NCI-H226 (cell line): ENCODE measurements around the gene B9D2.
"Not testable (repeated sequence)": the region's sequence is repeated elsewhere in the genome, so short reads cannot be mapped to it uniquely, and the experiment has no call there.

ENCODE experiments used
- DNase-seq: peaks from one replicate; pipeline ENCODE4 v3.0.0-alpha.2; 2015

The B9D2 gene, protein sequence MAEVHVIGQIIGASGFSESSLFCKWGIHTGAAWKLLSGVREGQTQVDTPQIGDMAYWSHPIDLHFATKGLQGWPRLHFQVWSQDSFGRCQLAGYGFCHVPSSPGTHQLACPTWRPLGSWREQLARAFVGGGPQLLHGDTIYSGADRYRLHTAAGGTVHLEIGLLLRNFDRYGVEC

DNA sequence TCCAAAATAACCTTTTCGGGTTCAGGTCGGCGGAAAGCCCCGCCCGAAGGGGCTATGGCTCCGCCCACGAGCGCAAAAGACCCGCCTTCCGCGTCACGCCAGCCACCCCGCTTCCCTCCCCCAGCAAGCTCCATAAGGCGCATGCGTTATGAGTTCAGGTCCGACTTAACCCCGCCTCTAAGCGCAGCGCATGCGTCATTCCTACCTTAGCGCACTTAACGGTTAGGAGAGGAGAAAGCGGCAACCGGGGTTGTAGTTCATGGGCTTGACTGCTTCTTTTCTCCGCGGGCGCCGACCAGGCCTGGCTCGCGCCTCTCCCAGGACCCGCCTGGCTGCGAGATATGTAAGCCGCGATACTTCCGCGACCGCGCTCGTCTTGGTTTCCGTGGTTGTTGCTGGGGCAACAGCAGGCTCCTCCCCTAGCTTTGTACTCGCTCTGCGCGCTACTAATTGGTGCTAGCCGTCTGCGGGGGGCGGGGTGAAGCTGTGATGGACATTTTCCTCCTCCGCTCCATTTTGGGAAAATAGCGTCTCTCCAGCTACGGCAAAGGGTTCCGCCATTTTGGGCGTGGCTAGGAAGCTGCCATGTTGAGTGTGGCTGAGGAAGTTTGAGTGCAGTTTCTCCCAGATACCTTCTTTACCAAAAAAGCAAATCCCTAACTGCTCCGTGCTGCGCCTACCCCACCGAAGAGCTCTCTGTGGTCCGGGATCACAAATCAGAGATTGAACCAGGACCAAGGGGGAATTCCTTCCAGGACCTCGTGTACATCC, at the start of gene B9D2:
TSS of gene B9D2 (minus strand) at position 397 of the 771 bp plus-strand sequence. CDS start 630 bp downstream, outside the sequence.
- peak; percentile 96 for DNase-seq

DNA sequence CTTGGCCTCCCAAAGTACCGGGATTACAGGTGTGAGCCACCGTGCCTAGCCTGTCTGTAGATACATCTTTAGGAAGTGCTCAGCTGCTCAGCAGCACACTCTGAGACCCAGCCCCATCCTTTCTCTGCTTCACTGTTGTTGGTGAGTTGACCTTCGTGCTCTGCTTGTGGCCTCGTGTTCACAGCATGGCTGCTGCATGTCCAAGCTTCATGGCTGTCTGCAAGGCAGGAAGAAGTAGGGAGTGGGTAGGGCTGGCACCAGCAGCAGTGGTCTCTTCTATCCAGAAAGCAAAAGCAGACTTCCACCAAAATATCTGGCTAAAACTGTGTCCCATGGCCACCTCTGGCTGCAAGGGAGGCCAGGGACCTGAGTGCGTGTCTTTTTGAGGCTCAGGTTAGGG, 49.0 kb upstream of the B9D2 start:
- DNase-seq = no peak

DNA sequence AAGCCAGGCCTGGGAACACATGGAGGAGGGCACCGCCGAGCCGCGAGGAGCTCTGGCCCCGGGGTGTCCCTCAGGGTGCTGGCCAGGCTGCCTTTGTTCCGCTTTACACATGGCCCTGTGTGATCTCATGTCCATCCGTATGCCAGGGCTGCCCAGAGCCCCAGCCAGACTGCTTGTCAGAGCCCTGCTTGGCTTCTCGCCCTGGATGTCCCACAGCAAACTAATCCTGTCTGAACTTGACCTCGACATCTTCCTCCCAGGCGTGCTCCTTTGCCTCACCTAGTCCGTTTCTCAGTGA, 48.0 kb upstream of the B9D2 start:
- DNase-seq = no peak

DNA sequence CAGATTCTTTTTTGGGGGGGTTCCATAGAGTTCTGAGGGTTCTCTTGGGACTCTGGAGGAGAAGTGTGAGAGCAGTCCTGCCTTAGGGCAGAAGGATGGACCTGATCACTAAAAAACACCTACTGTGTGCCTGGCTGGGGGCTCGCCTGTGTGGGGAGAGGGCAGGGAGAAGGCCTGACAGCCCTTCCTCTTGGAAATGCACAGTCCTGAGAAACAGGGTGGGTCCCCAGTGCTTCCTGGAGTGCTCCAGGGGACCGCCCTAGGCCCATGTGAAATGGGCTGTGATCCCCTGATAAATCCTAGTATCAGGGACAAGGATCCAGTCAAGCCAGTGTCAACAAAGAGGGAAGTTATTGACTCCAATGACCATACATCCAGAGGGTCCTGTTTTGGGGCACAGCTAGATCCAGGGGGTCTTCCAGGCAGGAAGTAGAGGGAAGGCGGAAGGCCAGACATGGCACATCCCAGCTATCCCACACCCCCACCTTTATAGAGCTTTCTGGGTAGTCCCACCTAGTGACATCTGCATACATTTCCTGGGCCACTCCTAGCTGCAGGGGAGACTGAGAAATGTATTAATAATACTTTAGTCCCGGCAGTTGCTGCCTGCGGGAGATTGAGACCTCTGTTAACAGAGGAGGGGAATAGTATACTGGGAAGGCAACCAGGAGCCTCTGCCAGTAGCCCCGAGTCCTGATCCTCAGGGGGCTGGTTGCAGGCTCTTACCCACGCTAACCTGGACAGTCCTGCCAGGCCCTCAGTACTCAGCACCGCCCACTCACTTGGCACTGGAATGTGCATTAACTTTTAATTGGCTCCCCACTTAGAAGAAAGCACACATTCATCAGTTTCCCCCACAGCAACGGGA, 47.4 kb upstream of the B9D2 start:
- no peak for DNase-seq

DNA sequence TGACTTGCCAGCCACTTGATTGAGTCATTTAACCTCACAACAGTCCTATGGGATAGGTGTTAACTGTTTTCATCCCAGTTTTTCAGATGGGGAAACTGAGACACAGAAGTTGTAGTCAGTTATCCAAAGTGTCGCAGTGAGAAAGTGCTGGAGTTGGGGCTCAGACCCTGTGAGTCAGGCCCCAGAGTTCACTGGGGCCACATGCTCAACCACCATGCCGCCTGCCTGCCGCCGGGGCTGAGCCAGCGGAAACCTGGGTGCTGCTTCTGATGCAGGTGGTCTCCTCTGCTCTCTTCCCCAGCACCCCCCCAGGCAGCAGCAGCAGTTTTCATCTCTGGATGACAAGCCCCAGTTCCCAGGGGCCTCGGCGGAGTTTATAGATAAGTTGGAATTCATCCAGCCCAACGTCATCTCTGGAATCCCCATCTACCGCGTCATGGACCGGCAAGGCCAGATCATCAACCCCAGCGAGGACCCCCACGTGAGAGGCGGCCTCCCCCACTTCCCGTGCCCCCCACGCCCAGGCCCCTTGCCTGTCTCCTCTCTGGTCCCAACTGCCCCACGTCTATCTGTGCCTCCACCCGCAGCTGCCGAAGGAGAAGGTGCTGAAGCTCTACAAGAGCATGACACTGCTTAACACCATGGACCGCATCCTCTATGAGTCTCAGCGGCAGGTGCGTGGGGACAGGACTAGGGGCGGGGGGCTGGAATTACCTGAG, 46.5 kb upstream of the B9D2 start:
- DNase-seq = no peak

DNA sequence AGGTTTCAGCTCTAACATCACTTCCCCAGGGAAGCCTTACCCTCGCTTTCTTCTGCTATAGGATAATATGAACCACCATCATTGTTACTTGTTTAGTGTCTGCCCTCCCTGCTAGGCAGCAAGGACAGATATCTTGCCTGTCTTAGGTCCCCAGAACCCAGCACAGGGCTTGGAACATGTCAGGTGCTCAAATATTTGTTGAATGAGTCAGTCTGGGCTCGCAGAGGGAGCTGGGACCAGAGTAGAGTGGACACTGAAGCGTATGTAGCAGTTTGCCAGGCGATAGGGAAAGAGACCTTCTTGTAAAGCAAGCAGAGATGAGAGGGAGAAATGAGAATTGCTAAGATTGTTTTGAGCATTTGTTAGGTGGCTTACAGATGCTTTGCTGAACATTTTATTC, 45.3 kb upstream of the B9D2 start:
- no peak for DNase-seq

DNA sequence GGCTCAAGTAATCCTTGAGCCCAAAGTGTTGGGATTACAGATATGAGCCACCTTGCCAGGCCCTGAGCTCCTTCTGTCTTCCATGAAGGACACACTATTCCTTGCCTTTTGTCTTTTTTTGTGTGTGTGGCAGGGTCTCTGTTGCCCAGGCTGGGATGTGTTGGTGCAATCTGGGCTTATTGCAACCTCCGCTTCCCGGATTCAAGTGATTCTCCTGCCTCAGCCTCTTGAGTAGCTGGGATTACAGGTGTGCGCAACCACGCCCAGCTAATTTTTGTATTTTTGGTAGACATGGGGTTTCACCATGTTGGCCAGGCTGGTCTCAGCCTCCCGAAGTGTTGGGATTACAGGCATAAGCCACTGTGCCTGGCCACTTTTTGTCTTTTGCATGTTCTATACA, 44.9 kb upstream of the B9D2 start:
- not testable (repeated sequence) for DNase-seq

DNA sequence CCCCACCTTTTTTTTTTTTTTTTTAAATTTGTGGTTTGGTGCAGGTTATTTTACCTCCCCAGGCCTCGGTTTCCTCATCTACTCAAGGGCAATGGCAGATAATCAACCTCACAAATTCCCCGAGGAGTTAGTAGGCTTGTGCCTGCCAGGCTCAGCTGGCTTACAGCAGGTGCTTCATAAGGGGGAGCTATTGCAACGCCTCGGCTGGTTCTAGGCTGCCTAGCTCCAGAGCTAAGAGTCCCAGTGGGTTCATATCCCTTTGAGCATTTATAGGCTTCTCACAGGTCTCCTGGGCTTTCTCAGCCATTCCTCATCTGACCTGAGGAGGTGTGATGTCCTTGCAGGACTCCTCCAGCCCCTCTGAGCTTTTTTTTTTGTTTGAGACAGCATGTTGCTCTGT, 44.3 kb upstream of the B9D2 start:
- no peak for DNase-seq

DNA sequence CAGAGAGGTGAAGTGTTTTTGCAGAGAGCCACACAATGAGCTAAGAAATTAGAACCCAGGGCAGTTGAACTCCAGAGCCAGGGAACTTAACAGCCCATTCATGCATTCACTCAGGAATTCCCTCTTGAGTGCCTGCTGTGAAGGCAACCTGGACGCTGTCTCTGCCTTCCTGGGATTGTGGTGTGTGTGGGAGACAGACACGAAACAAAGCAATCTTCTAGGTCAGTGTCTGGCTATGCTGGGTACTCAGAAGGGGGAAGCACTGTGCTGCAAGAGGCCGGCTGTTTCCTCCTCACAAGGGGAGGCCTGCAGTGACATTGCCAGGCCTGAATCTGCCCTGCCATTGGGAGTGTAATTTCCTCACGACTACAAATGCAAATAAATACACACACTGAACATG, 43.3 kb upstream of the B9D2 start:
- no peak for DNase-seq

DNA sequence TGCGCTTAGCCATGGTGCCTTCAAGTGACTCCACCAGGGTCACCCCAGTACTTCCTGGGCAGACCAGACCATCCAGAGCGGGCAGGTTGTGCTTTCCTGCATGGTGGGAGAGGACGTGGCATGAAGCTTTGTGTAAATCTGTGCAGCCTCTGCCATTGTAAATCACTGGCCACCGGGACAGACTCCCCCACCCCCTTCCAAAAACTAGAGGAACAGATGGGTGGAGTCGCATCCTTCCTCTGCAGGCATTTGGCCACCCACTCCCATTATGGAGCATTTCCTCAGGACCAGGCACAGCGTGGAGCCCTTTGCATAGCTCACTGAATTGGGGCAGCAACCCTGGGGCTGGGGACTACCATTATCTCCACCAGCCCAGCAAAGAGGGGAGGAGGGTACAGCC, 41.8 kb upstream of the B9D2 start:
- no peak for DNase-seq

DNA sequence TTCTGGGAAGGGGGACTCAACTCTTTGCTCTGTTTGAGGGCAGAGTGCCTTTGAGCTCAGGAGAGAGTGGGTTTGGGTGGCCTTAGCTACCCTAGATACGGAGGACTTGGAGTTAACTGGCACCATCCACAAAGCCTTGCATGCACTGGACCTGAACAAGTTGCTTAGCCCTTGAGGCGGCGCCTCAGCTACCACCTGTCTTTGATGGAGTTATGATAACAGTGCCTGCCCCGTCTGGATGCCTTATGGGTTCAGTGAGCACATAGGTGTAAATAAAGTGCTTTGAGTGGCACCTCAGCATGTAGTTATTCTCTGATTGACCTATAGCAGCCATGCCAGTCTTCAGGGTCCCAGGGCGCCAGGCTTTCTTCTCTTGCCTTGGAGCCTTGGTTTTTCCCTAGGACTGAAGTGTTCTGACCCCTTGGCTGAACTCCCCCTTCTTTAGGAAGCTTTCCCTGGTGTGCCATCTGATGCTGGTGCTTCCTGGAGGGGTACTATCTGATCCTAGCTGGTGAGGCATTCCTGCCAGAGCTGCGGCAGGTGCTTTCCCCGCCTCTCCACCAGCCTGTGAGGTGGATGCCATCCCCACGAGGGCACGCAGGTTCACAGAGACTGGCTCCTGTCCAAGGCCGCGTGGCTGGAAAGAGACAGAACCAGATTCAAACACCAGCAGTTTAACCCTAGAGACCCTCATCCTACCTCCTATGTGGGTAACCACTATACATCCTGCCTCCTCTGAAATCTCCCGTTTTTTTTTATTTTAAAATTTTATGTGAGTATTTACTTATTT, 39.4 kb upstream of the B9D2 start:
- no peak for DNase-seq

DNA sequence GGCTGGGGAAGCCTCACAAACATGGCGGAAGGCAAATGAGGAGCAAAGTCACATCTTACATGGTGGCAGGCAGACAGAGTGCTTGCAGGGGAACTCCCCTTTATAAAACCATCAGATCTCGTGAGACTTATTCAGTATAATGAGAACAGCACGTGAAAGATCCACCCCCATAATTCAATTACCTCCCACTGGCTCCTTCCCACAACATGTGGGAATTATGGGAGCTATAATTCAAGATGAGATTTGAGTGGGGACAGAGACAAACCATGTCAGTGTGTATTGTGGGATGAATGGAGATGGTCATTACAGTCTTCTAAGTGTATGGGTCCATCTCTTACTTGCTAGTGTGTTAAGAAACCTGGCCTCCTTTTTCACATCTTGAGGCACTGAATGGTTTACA, 38.1 kb upstream of the B9D2 start:
- no peak for DNase-seq

DNA sequence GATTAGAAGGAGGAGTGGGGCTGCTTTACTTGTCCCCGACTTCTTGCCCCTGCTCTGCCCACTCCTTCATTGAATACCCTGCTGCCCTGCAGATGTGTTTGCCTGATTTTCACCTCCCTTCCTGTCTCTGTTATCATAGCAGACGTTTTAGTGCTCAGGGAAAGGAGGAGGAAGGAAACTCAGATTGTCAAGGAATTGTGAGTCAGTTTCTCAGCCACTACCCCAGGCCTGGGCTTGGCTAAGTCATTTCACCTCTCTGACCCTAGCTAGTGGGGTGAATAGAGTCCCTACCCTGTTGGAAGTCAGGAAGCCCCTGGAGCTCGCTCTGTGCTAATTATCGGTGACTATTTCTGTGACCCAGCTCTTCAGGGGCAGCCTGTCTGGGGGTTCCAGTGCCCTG, 37.5 kb upstream of the B9D2 start:
- DNase-seq = no peak

DNA sequence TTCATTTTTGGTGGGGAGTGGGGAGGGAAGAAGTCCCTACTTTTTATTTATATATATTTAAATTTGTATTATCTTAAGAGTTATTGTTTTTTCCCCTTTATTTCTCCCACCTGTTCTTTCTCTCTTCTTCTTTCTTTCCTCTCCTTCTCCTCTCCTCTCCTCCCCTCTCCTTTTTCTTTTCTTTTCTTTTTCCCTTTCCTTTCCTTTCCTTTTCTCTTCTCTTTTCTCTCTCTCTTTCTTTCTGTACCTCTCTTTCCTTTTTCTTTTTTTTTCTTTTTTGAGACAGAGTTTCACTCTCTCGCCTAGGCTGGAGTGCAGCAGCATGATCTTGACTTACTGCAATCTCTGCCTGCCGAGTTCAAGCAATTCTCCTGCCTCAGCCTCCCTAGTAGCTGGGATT, 35.6 kb upstream of the B9D2 start:
- no peak for DNase-seq

DNA sequence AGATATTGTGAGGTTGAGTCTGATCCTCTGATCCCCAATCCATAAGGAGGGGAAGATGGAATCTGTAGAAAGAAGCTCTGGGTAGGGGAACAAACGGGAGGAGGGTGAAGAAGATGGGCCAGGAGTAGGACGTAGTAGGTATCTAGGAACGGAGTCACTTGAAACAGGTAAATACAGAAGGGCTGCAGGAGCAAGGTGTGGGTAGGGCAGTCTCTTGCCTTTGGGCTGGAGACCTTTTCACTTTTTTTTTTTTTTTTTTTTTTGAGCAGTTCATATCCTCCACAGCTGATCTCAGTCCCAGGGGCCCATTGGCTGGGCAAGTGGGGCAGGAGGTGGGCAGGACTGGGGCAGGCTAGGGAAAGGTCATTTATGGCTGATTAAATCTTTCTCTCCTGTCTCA, 35.1 kb upstream of the B9D2 start:
- no peak for DNase-seq

DNA sequence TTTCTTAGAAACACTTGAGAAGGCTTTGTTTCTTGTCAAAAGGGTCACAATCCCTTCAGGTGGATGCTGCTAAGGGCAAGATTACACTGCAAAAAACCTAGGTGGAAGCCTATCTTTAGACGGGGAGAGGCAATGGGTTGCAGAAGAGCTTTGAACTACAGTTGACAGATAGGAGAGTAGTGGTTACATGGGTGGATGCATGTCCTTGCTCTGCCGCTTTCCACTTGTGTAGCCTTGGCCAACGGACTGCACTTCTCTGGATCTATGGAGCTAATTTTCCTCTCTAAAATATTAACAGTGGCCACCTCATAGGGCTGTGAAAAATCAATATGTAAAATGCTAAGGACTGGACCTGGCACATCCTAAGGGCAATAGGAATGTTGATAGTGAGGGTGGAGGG, 34.6 kb upstream of the B9D2 start:
- no peak for DNase-seq

DNA sequence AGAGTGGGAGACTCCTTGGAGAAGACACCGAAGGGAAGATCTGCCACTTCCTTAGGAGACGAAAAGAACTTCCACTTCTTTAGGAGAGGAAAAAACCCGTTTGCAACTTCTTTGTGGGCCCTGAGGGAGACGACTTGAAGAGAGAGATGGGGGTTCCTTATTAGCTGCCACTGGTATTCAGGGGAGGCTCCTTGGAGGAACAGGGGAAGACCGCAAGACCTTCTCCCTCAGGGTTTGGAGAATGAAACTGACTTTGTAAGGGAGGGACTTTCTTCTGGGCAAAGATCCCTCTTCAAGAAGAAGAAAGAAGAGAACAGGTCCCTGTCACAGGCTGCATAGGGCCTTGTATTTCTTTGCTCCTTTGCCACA, 34.1 kb upstream of the B9D2 start:
- DNase-seq = no peak

DNA sequence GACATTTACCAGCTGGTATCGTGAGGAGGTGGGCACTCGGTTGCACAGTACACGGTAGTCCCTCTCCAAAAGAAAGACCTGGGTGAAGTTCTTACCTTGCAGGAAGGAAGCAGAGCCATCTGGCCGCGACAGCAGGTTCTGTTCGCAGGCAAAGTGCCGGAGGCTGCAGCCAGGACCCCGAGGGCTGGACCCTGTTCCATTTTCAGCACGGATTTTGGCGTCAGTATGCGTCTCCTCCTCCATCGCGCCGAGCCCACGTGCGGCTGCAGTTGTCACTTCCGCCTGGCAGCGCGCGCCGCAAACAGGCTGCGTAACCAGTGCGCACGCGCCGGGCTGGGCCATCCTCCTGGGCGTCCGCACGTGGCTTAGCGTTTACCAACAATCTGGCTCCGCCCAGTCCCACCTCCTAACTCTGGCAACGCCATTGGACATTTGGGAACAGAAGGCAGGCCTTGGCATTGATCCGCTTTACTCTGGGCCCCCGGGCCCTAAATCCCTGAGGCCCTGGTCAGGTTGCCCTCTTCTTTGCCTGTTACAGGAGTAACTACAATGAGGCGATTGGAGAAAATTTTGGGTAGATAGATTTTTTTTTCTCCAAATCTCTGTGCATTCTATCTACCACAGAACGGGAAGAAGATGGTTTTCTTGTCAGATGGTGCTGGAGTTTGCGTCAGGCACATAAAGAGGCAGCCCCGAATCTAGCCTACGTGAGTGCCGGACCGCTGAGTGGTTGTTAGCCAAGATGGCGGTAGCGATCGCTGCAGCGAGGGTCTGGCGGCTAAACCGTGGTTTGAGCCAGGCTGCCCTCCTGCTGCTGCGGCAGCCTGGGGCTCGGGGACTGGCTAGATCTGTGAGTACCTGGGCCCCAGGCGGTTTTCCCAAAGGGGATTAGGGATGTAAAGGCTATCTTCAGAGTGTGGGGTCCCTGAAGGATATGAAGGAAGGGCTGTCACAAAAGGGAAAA, 33.4 kb upstream of the B9D2 start, which contains the start of the genes BCKDHA and EXOSC5:
TSS of gene BCKDHA (plus strand) at position 733 of the 964 bp plus-strand sequence. CDS start at position 743, 10 bp downstream.
TSS of gene EXOSC5 (minus strand) at position 274 of the 964 bp plus-strand sequence. CDS start at position 243, 31 bp downstream.
- DNase-seq = peak; percentile 98

DNA sequence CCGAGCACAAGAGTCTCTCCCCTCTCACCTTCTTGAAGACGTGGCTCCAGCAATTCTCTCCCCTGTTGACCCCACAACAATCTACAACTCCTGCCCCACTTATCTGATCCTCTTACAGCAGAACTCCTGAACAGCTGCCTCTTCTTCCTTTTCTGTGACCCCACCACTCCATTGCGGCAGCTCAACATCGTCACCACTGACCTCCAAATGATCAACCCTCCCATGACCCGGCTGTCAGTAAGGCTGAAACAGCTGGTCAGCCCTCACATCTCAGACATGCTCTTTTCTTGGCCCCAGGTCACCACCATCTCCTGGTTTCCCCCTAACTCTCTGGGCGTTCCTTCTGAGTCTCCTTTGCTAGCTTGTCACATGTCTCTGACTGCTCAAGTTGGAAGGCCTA, 31.4 kb upstream of the B9D2 start:
- DNase-seq = no peak

DNA sequence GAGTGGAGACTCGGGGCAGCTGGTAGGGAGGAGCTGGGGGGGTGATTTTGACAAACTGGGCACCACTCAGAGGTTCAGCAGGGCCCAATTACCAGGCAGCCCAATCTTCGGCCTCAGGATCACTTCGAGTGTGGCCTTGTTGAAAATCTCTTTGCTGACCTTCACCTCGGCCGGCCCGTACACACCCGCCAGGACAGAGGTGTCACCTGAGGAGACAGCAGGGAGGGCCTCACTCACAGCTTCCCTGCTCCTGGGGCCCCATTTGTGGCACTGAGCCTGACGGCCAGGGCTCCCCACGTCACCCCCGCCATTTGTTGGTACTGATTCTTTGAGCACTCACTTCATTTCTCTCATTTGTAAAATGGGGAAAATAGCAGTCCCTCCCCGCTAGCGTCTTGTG, 28.8 kb upstream of the B9D2 start:
- no peak for DNase-seq

DNA sequence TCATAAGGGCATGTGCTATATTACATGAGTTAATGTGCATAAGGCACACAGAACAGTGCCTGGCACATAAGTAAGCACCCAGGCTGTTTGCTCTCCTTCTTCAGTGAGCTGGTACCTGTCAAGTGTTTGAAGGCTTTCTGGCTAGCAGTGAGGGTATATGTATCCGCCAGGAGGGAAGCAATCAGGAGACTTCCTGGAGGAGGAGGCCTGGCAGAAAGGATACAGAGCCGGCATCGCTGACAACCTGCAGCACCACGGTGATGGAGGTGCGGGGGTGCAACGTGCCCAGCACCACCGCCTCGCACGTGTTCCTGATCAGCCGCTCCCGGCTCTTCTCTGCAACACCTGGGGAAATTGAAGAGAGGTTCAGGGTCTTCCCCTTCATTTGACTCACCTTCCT, 27.7 kb upstream of the B9D2 start:
- no peak for DNase-seq
